Measurements from ENCODE around the gene VCAN. TPM values are rescaled to one million over a fixed set of nuclear protein-coding genes. Genes with fewer than 3 reads are reported as not detected.

VCAN gene
- total RNA-seq, 1 donor from 2014 or later = 333 TPM

GRCh38 chr5:83512061-83512745, 40.7 kb downstream of the VCAN start:
- intact Hi-C loops (cut with DNase I) = no loop called here
- H3K4me3 ChIP-seq = no peak overlapping the region
- H3K27me3 ChIP-seq = no peaks in the 10 kb centered on the region
- no peak for DNase-seq (ENCODE audit: low spot score in 2 of 2)
- peaks cover 3 to 13% of the 10 kb centered on the region in 2 donors for H3K4me1 ChIP-seq
- no peaks in the 10 kb centered on the region for H3K9me3 ChIP-seq
- no peak for TF ChIP-seq CTCF (IDR thresholded peaks at IDR 0.05)
- no peak overlapping the region for H3K27ac ChIP-seq
- H3K36me3 ChIP-seq = peaks cover 6 to 8% of the 10 kb centered on the region in 2 donors

GRCh38 chr5:83513081-83513480, 41.5 kb downstream of the VCAN start:
- TF ChIP-seq CTCF (IDR thresholded peaks at IDR 0.05) = no peak
- peak overlapping the region in 1 of 2 donors; percentile 52 for H3K27ac ChIP-seq
- peaks cover 3 to 16% of the 10 kb centered on the region in 2 donors for H3K4me1 ChIP-seq
- no peaks in the 10 kb centered on the region for H3K9me3 ChIP-seq
- H3K4me3 ChIP-seq = no peak overlapping the region
- DNase-seq (ENCODE audit: low spot score in 2 of 2) = no peak
- peaks cover 6 to 8% of the 10 kb centered on the region in 2 donors for H3K36me3 ChIP-seq
- no peaks in the 10 kb centered on the region for H3K27me3 ChIP-seq
- intact Hi-C loops (cut with DNase I) = no loop called here

GRCh38 chr5:83513491-83513890, 41.9 kb downstream of the VCAN start:
- DNase-seq (ENCODE audit: low spot score in 2 of 2) = no peak
- Histone ChIP-seq H3K9me3 (no peaks in the 10 kb centered on the region), H3K4me1 (peaks cover 3 to 18% of the 10 kb centered on the region in 2 donors), H3K36me3 (peaks cover 6 to 8% of the 10 kb centered on the region in 2 donors), H3K27ac (peak overlapping the region in 1 of 2 donors; percentile 52), H3K4me3 (no peak overlapping the region), H3K27me3 (no peaks in the 10 kb centered on the region)
- intact Hi-C loops (cut with DNase I) = no loop called here
- no peak for TF ChIP-seq CTCF (IDR thresholded peaks at IDR 0.05)

GRCh38 chr5:83516377-83516776, 44.8 kb downstream of the VCAN start:
- H3K4me3 ChIP-seq = no peak overlapping the region
- no peak for TF ChIP-seq CTCF (IDR thresholded peaks at IDR 0.05)
- peak overlapping the region in 1 of 2 donors; percentile 48 for H3K27ac ChIP-seq
- DNase-seq (ENCODE audit: low spot score in 2 of 2) = no peak
- H3K4me1 ChIP-seq = peaks cover 3 to 8% of the 10 kb centered on the region in 2 donors
- H3K27me3 ChIP-seq = no peaks in the 10 kb centered on the region
- no peaks in the 10 kb centered on the region for H3K9me3 ChIP-seq
- intact Hi-C loops (cut with DNase I) = no loop called here
- H3K36me3 ChIP-seq = peaks cover 12 to 26% of the 10 kb centered on the region in 2 donors

- intact Hi-C loops (cut with DNase I) = no loop called here
- no peak for TF ChIP-seq CTCF (IDR thresholded peaks at IDR 0.05)
- Histone ChIP-seq H3K4me3 (no peak overlapping the region), H3K36me3 (peaks cover 10 to 29% of the 10 kb centered on the region in 2 donors), H3K27me3 (no peaks in the 10 kb centered on the region), H3K4me1 (peaks cover 3 to 8% of the 10 kb centered on the region in 2 donors), H3K27ac (peak overlapping the region in 1 of 2 donors; percentile 48), H3K9me3 (no peaks in the 10 kb centered on the region)
- DNase-seq (ENCODE audit: low spot score in 2 of 2) = no peak
Observed at GRCh38 chr5:83517072-83517687, 45.6 kb downstream of the VCAN start.

All from ascending aorta (tissue), 2 donors.